Testis (tissue), 3 donors: Measurements from ENCODE around the gene GNG13. TPM values are rescaled to one million over a fixed set of nuclear protein-coding genes. Genes with fewer than 3 reads are reported as not detected.

Experiments
- DNase-seq: peaks from one replicate; pipeline ENCODE4 v3.0.0-alpha.2; 2019
- H3K27ac ChIP-seq, 2 donors: fragments of 200-600 bp; sonication (generic); one replicate each; pipeline ENCODE4 v1.5.1; 2019
- H3K27me3 ChIP-seq: fragments of 200-600 bp; sonication (generic); one replicate; pipeline ENCODE4 v1.5.1; 2019
- H3K36me3 ChIP-seq: fragments of 200-600 bp; sonication (generic); one replicate; pipeline ENCODE4 v1.5.1; 2017; ENCODE audit warnings: low read depth; ENCODE audit errors: missing control alignments
- H3K4me1 ChIP-seq: fragments of 200-600 bp; sonication (generic); one replicate; pipeline ENCODE4 v1.5.1; 2019
- H3K4me3 ChIP-seq, 2 donors: fragments of 200-600 bp; sonication (generic); one replicate each; pipeline ENCODE4 v1.5.1; 2017 to 2019
- H3K9me3 ChIP-seq: fragments of 200-600 bp; sonication (generic); one replicate; pipeline ENCODE4 v1.5.1; 2017
- CTCF ChIP-seq, 3 experiments: fragments of 450-650 bp in 2 of 3; fragments of 200-600 bp in 1 of 3; sonication (generic) in 1 of 3; IDR thresholded peaks; one replicate each; pipeline ENCODE4 v1.5.1; 2016 to 2019; ENCODE audit warnings: antibody characterized with exemption in 3 of 3, mild to moderate bottlenecking in 2 of 3, moderate library complexity in 1 of 3
- POLR2A ChIP-seq: fragments of 450-650 bp; IDR thresholded peaks from one replicate; pipeline ENCODE4 v1.6.1; 2017; ENCODE audit warnings: antibody characterized with exemption, mild to moderate bottlenecking, moderate library complexity
- WGBS, 2 donors: methylation state at CpG; one replicate each; pipeline ENCODE4 v1.1.5; 2018; 5-methylcytosine and 5-hydroxymethylcytosine counted together
- intact Hi-C: fragments of 100-400 bp; cut with DNase I; formaldehyde crosslinking; loops from one replicate; pipeline ENCODE4 v1.15.1; 2023; ENCODE audit warnings: low total_unique reads
- polyA plus RNA-seq: library from polyadenylated mRNA; stranded (reverse); fragments of 350-450 nt; fragmentation: Illumina TruSeq; extraction: RNeasy Lipid Tissue Mini Kit (QIAGEN cat#74804); gene quantifications from one replicate; pipeline ENCODE4 v1.2.3, GENCODE V29; 2014; ENCODE audit warnings: low read depth, low replicate concordance; ENCODE audit not compliant: insufficient read depth
- total RNA-seq, 2 donors: library from RNA; depleted of rRNA; stranded (reverse); fragments of >200 nt; gene quantifications; one replicate each; pipeline ENCODE4 v1.2.3, GENCODE V29; 2016

The GNG13 gene
- total and polyA plus RNA-seq, 3 donors from 2014 or later = not detected

- Histone ChIP-seq H3K4me3 (no peak overlapping the region), H3K9me3 (no peaks in the 10 kb centered on the region), H3K36me3 (no peaks in the 10 kb centered on the region), H3K27me3 (no peaks in the 10 kb centered on the region), H3K4me1 (peaks cover 16% of the 10 kb centered on the region), H3K27ac (no peak overlapping the region)
- intact Hi-C loops = no loop called here
- no peak for DNase-seq
- no peak for TF ChIP-seq POLR2A
- TF ChIP-seq CTCF (IDR thresholded peaks at IDR 0.05) = no peak
- 68 to 76% methylated on average over 5 to 36 of the region's 36 CpGs for WGBS, 2 donors
Measured at GRCh38 chr16:782766-783403, 17.6 kb downstream of the GNG13 start.

GRCh38 chr16:782258-782657 lies 18.3 kb downstream of the GNG13 start:
- Histone ChIP-seq H3K4me1 (peaks cover 11% of the 10 kb centered on the region), H3K36me3 (no peaks in the 10 kb centered on the region), H3K27me3 (no peaks in the 10 kb centered on the region), H3K27ac (no peak overlapping the region), H3K4me3 (no peak overlapping the region), H3K9me3 (no peaks in the 10 kb centered on the region)
- 59 to 68% methylated on average over 5 to 6 of the region's 6 CpGs for WGBS, 2 donors
- TF ChIP-seq POLR2A (no peak), CTCF (IDR thresholded peaks at IDR 0.05) (no peak)
- intact Hi-C loops = no loop called here
- no peak for DNase-seq

- Histone ChIP-seq H3K4me1 (peaks cover 7% of the 10 kb centered on the region), H3K36me3 (no peaks in the 10 kb centered on the region), H3K27ac (no peak overlapping the region), H3K27me3 (no peaks in the 10 kb centered on the region), H3K9me3 (no peaks in the 10 kb centered on the region), H3K4me3 (no peak overlapping the region)
- TF ChIP-seq POLR2A = no peak
- TF ChIP-seq CTCF (IDR thresholded peaks at IDR 0.05) = no peak
- intact Hi-C loops = no loop called here
- 40 to 63% methylated on average over 1 to 17 of the region's 19 CpGs for WGBS, 2 donors
- DNase-seq = no peak
Measured at GRCh38 chr16:781346-782010, 19.1 kb downstream of the GNG13 start.

GRCh38 chr16:780296-780695 lies 20.2 kb downstream of the GNG13 start:
- WGBS, 2 donors = 88 to 89% methylated on average over 13 to 16 of the region's 16 CpGs

More at GRCh38 chr16:780296-780695, 20.2 kb downstream of the GNG13 start:
- no peak overlapping the region for H3K4me3 ChIP-seq
- no peaks in the 10 kb centered on the region for H3K36me3 ChIP-seq
- peaks cover 7% of the 10 kb centered on the region for H3K4me1 ChIP-seq
- DNase-seq = no peak
- no peak overlapping the region for H3K27ac ChIP-seq
- intact Hi-C loops = no loop called here
- H3K27me3 ChIP-seq = no peaks in the 10 kb centered on the region
- H3K9me3 ChIP-seq = no peaks in the 10 kb centered on the region
- TF ChIP-seq CTCF (IDR thresholded peaks at IDR 0.05) (no peak), POLR2A (no peak)
